ENCODE data around the gene ACVR1C. TPM values are rescaled to one million over a fixed set of nuclear protein-coding genes. Genes with fewer than 3 reads are reported as not detected.
A peak's percentile ranks its signal among the peaks of the same experiment; 100 is the strongest.
"Not testable (repeated sequence)": the region's sequence is repeated elsewhere in the genome, so short reads cannot be mapped to it uniquely, and the experiment has no call there.

The ACVR1C gene
- total RNA-seq, 3 donors from 2014 or later = 8.0 to 19.4 (median 9.2) TPM

DNA sequence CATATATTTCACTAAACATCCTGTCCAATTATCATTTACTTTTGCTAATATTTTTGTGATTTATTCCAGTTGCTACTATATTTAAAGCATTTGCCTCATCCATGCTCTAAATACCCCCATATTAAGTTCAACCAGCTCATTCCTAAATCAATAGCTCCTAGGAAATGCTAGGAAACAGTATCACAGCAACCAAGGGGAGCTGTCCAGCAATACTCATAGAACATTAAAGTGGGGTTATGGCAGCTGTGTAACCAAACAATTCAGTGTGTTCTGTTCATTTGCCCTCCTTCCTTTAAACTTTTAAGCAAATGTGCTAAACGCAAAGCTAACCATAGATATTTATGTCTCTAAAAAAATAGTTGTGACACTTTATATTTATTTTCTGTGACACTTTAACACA lies 41.1 kb downstream of the ACVR1C start:
- no peak for ATAC-seq
- no peaks in the 10 kb centered on the region for H3K4me1 ChIP-seq (ENCODE audit: low read depth)
- no peak for DNase-seq
- no peaks in the 10 kb centered on the region for H3K36me3 ChIP-seq (ENCODE audit: low read depth)
- H3K4me3 ChIP-seq = no peak overlapping the region
- no peaks in the 10 kb centered on the region for H3K9me3 ChIP-seq
- no peak for TF ChIP-seq CTCF (IDR thresholded peaks at IDR 0.05)
- intact Hi-C loops (cut with DNase I, micrococcal nuclease) = no loop called here

GRCh38 chr2:157574165-157574564 lies 54.5 kb downstream of the ACVR1C start:
- peak; percentile 72 for ATAC-seq
- no peak for TF ChIP-seq CTCF (IDR thresholded peaks at IDR 0.05)
- DNase-seq = no peak
- intact Hi-C loops (cut with DNase I, micrococcal nuclease) = no loop called here
- Histone ChIP-seq H3K9me3 (no peaks in the 10 kb centered on the region), H3K36me3 (ENCODE audit: low read depth) (no peaks in the 10 kb centered on the region), H3K4me3 (no peak overlapping the region), H3K4me1 (ENCODE audit: low read depth) (no peaks in the 10 kb centered on the region)

GRCh38 chr2:157572725-157573124 lies 55.9 kb downstream of the ACVR1C start:
- Histone ChIP-seq H3K4me1 (ENCODE audit: low read depth) (no peaks in the 10 kb centered on the region), H3K9me3 (no peaks in the 10 kb centered on the region), H3K36me3 (ENCODE audit: low read depth) (no peaks in the 10 kb centered on the region), H3K4me3 (no peak overlapping the region)
- no peak for TF ChIP-seq CTCF (IDR thresholded peaks at IDR 0.05)
- intact Hi-C loops (cut with DNase I, micrococcal nuclease) = no loop called here
- ATAC-seq (peak; percentile 46), DNase-seq (no peak)

DNA sequence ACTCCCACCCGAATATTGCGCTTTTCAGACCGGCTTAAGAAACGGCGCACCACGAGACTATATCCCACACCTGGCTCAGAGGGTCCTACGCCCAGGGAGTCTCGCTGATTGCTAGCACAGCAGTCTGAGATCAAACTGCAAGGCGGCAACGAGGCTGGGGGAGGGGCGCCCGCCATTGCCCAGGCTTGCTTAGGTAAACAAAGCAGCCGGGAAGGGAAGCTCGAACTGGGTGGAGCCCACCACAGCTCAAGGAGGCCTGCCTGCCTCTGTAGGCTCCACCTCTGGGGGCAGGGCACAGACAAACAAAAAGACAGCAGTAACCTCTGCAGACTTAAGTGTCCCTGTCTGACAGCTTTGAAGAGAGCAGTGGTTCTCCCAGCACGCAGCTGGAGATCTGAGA lies 62.0 kb downstream of the ACVR1C start:
- ATAC-seq; intact Hi-C loops (cut with DNase I, micrococcal nuclease): not testable (repeated sequence)

GRCh38 chr2:157566113-157566512 lies 62.6 kb downstream of the ACVR1C start:
- DNase-seq; H3K9me3 ChIP-seq; ATAC-seq; intact Hi-C loops (cut with DNase I, micrococcal nuclease); H3K4me1 ChIP-seq (ENCODE audit: low read depth); H3K36me3 ChIP-seq (ENCODE audit: low read depth); H3K4me3 ChIP-seq: not testable (repeated sequence)

More for the DNA sequence above, 62.0 kb downstream of the ACVR1C start:
- H3K4me3 ChIP-seq; H3K4me1 ChIP-seq (ENCODE audit: low read depth); DNase-seq; H3K36me3 ChIP-seq (ENCODE audit: low read depth); H3K9me3 ChIP-seq: not testable (repeated sequence)

GRCh38 chr2:157565550-157565949 lies 63.1 kb downstream of the ACVR1C start:
- Histone ChIP-seq H3K4me3 (no peak overlapping the region), H3K4me1 (ENCODE audit: low read depth) (no peaks in the 10 kb centered on the region), H3K36me3 (ENCODE audit: low read depth) (no peaks in the 10 kb centered on the region), H3K9me3 (no peaks in the 10 kb centered on the region)
- ATAC-seq (peak; percentile 65), DNase-seq (peak in 1 of 3 donors; percentile 8)
- no peak for TF ChIP-seq CTCF (IDR thresholded peaks at IDR 0.05)
- intact Hi-C loops (cut with DNase I, micrococcal nuclease) = no loop called here

DNA sequence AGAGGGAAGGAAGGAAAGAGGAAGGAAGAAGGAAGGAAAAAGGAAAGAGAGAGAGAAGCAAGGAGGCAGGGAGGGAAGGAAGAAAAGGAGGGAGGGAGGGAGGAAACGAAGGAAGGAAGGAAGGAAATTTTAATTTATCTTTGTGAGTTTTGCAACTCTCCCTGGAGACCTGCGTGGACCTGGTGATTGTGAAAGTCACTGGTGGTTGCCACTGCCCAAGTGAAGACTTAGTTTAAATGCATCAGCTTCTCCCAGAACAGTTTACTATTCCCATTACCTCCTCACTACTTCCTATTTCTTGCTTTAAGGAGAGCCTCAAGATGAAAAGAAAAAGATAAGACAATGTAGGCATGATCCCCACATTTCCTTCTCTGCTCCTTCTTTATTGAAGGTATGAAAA lies 68.8 kb downstream of the ACVR1C start:
- no peak for TF ChIP-seq CTCF (IDR thresholded peaks at IDR 0.05)
- H3K9me3 ChIP-seq = no peaks in the 10 kb centered on the region
- H3K4me1 ChIP-seq (ENCODE audit: low read depth) = no peaks in the 10 kb centered on the region
- intact Hi-C loops (cut with DNase I, micrococcal nuclease) = no loop called here
- no peaks in the 10 kb centered on the region for H3K36me3 ChIP-seq (ENCODE audit: low read depth)
- no peak overlapping the region for H3K4me3 ChIP-seq
- ATAC-seq = no peak
- no peak for DNase-seq
